HG03439 (cell line): ENCODE results near the gene VMP1.
A peak's percentile ranks its signal among the peaks of the same experiment; 100 is the strongest.
"Not testable (repeated sequence)": the region's sequence is repeated elsewhere in the genome, so short reads cannot be mapped to it uniquely, and the experiment has no call there.

Source experiments
- ATAC-seq: cut with Tn5 transposase; IDR thresholded peaks from one replicate; pipeline ENCODE4 v1.9.1; 2021; ENCODE audit warnings: mild to moderate bottlenecking, moderate library complexity; ENCODE audit not compliant: unreplicated experiment

The VMP1 gene

DNA sequence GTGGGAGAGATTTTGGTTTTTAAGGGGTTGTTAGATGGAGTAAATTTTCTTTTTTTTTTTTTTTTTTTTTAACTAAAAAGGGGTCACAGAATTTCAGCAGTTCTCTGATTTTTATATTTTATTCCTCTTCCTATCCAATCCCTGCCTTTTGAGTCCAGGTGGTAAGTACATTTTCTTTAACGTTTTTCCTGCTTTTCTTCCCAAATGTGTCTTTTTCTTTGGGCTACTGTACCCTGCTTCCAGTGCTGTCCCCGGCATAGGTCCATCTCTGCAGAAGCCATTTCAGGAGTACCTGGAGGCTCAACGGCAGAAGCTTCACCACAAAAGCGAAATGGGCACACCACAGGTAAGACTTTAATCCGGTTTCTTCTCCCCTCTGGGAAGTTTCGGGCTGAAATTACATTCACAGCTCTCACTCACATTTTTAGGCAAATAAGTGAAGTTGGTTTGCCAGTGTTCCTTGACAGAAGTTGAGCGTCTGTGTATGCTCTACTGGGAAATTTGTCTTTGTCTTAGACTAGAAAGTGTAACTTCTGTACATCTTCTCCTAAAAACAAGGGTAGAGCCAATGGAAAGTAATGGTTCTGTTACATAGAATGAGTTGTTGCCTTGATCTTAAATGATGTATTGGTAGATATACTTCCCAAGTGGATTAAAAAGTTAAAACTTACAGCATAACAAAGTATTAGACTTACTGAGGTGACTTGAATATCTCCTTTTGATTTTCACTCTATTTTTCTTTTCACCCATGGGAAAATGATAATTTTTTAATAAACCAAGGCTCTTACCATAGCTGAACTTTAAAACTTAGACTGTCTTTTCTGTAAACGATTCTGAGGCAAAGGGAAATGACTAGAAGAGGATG, 130.8 kb downstream of the VMP1 start:
- no peak for ATAC-seq

DNA sequence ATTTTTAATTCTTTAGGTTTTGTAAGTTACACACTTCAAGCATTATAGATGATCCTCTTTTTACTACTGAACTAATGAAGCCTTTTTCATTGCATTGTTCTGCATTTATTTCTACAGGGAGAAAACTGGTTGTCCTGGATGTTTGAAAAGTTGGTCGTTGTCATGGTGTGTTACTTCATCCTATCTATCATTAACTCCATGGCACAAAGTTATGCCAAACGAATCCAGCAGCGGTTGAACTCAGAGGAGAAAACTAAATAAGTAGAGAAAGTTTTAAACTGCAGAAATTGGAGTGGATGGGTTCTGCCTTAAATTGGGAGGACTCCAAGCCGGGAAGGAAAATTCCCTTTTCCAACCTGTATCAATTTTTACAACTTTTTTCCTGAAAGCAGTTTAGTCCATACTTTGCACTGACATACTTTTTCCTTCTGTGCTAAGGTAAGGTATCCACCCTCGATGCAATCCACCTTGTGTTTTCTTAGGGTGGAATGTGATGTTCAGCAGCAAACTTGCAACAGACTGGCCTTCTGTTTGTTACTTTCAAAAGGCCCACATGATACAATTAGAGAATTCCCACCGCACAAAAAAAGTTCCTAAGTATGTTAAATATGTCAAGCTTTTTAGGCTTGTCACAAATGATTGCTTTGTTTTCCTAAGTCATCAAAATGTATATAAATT, 132.3 kb downstream of the VMP1 start:
- ATAC-seq, result no peak

DNA sequence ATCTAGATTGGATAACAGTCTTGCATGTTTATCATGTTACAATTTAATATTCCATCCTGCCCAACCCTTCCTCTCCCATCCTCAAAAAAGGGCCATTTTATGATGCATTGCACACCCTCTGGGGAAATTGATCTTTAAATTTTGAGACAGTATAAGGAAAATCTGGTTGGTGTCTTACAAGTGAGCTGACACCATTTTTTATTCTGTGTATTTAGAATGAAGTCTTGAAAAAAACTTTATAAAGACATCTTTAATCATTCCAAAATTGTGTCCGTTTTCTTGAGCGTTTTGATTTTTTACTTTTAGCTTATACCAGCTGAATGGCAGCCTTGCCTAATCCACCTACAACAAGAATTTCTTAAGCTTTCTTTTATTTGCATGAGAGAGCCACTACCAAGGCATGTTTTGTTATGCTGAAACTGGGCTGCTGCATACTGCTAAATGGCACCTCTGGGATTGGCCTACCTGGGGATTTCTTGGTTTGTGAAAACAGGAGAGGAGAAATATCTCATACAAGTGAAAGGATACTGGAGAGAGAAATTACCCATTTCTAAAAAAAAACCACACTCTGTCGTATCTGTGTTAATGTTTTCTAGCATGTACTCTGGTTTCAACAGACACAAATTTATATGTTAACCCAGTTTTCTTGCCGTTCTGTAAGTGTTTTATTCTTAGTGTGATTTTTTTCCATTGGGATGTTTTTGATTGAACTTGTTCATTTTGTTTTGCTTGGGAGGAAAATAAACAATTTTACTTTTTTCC, 133.1 kb downstream of the VMP1 start:
- ATAC-seq, result no peak

DNA sequence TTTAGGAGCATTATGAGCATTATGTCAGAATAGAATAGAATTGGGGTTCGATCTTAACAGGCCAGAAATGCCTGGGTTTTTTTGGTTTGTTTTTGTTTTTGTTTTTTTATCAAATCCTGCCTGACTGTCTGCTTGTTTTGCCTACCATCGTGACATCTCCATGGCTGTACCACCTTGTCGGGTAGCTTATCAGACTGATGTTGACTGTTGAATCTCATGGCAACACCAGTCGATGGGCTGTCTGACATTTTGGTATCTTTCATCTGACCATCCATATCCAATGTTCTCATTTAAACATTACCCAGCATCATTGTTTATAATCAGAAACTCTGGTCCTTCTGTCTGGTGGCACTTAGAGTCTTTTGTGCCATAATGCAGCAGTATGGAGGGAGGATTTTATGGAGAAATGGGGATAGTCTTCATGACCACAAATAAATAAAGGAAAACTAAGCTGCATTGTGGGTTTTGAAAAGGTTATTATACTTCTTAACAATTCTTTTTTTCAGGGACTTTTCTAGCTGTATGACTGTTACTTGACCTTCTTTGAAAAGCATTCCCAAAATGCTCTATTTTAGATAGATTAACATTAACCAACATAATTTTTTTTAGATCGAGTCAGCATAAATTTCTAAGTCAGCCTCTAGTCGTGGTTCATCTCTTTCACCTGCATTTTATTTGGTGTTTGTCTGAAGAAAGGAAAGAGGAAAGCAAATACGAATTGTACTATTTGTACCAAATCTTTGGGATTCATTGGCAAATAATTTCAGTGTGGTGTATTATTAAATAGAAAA, 133.8 kb downstream of the VMP1 start:
- ATAC-seq, result not testable (repeated sequence)

DNA sequence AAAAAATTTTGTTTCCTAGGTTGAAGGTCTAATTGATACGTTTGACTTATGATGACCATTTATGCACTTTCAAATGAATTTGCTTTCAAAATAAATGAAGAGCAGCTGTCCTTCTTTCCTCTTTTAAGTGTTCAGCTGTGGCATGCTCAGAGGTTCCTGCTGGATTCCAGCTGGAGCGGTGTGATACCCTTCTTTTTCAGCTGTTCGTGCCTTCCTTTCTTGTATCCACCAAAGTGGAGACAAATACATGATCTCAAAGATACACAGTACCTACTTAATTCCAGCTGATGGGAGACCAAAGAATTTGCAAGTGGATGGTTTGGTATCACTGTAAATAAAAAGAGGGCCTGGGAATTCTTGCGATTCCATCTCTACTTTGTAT, 134.4 kb downstream of the VMP1 start:
- not testable (repeated sequence) for ATAC-seq

DNA sequence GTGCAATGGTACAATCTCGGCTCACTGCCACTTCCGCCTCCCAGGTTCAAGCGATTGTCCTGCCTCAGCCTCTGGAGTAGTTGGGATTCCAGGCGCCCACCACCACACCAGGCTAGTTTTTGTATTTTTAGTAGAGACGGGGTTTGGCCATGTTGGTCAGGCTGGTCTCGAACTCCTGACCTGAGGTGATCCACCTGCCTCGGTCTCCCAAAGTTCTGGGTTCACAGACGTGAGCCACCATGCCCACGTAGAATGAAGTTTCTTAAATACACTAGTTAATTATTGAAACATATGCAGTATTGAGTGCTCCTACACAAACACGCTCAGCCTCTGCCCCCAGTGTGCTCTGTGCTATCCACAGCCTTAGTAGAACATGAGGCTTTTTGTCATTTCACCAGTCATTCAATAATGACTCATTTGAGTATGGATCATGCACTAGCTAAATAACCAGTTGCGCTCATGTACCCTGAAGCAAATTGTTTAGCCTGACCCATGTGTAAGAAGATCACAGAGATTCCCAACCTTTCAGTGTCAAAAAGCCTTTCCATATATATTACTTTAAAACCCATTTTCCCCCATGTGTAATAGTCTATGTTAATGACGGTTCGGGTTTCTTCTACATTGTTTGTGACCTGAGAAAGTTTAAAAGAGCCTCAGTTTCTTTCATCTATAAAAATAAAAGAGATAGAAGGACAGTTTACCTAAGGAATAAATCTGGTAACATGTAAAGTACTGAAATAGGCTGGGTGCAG, 135.6 kb downstream of the VMP1 start:
- ATAC-seq, result peak; percentile 28

DNA sequence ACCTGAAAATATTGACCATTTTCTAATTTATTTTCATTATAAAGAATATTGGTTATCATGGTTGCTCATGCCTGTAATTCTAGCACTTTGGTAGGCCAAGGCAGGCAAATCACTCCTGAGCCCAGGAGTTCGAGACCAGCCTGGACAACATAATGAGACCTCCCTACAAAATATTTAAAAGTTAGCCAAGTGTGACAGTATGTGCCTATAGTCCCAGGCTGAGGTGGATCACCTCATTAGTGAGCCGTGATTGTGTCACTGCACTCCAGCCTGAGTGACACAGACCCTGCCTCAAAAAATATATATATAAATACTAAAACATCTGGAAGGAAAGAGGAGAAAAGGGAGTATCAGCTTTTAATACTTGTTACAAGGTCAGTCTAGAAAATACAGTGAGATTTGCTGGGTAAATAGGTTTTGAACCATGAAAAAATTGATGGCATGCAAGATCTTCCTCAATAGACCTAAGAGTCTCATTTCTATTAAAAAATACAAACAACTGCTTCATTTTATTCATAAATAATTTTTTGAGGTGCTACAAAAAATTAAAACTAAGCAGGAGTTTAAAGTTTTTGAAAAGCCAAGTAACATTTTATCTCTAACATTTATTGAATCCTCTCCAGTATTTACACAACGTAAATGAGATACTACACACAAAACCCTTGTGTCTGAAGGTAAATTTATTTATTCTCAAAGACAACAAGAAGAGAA, 137.6 kb downstream of the VMP1 start:
- no peak for ATAC-seq

DNA sequence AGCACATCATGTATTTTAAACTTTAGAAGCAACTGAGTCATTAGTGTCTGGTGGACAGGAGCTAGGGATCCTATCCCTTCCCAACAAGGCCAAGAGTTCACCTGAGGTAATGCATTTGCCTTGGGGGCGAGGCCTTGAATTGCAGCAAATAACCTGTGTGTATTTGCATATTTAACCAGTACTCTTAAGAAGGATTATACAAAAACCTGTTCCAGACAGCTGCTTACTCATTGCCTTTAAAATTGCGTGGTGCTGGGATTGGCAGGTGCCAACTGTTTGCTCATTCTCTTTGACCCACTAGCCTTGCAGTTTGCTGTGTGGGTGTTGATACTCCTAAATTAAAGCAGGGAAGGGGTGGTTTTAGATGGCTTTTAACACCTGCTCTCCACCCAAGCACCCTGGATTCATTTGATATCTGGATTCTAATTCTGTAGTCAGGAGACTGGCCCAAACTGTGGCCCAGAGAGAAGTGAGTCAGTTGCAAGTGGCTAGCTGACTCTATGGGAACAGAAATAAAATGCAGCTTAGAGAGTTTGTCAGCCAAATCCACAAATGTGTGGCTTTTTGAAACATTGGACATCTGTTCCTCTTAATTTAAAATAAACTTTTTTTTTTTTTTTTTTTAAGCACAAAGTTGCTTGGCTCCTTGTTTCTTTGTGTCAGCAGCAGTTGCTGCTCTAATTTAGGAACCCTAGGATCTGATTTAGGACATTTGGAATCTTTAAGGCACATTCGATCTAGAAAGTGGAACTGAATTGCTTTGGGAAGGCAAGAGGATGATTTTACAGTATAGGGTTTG, 138.3 kb downstream of the VMP1 start:
- ATAC-seq, result no peak

DNA sequence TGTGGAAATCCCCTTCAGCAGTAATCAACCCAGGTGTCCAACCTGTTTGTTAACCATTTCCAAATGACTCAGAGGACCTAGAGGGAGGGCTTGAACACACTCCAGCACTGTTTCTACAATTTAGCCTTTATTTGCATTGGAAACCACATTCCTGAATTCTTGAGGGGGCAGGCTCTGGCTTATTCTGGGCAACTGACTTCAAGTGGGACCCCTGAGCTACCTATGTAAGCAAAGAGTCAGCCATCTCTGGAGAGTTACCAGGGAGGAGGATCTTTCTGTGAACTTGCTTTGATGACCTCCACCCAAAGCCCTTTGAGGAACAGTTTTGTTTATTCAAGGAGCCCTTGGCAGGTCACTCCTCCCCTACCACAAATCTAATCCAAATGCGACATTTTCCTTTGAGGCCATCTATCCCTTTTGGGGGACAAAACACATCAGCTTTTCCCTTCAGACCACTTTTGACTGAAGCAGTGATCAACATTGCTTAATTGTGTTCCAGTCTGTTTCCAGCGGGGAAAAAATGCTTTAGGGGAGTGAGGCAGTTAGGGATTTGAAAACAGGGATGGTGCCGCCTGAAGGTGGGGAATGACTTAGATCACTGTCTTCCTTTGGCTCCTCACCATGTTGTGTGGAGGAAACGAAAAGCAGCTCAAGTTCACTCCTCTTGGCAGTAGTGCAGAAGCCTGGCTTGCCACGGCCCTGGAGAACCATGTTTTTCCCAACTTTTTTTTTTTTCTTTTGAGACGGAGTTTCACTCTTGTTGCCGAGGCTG, 139.1 kb downstream of the VMP1 start:
- peak; percentile 34 for ATAC-seq

DNA sequence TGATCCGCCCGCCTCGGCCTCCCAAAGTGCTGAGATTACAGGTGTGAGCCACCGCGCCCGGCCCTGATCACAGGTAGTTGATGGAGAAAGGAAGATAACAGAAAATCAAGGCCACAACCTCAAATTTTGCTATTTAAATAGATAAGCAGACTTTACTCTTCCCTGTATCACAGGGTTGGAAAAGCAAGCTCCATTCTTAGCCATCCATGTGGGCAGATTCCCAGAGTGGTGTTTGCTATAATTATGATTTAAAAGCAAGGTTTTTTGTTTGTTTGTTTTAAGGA, 140.9 kb downstream of the VMP1 start:
- ATAC-seq, result no peak

DNA sequence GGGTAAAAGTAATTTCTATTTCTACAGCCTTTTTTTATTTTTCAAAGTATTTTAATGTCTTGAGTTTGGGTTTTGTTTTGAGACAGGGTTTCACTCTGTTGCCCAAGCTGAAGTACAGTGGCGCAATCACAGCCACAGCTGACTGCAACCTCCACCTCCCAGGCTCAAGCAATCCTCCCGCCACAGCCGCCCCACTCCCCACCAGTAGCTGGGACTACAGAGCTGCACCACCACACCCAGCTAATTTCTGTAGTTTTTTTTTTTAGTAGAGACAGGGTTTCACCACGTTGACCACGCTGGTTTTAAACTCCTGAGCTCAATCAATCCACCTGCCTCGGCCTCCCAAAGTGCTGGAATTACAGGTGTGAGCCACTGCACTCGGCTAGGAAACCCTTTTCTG, 141.3 kb downstream of the VMP1 start:
- no peak for ATAC-seq

DNA sequence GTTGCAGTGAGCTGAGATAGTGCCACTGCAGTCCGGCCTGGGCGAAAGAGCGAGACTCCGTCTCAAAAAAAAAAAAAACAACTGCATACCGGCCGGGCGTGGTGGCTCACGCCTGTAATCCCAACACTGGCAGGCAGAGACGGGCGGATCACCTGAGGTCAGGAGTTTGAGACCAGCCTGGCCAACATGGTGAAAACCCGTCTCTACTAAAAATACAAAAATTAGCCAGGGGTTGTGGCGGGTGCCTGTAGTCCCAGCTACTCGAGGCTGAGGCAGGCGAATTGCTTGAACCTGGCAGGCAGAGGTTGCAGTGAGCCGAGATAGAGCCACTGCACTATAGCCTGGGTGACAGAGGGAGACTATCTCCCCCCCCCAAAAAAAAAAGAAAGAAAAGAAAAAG, 142.9 kb downstream of the VMP1 start:
- ATAC-seq, result not testable (repeated sequence)

DNA sequence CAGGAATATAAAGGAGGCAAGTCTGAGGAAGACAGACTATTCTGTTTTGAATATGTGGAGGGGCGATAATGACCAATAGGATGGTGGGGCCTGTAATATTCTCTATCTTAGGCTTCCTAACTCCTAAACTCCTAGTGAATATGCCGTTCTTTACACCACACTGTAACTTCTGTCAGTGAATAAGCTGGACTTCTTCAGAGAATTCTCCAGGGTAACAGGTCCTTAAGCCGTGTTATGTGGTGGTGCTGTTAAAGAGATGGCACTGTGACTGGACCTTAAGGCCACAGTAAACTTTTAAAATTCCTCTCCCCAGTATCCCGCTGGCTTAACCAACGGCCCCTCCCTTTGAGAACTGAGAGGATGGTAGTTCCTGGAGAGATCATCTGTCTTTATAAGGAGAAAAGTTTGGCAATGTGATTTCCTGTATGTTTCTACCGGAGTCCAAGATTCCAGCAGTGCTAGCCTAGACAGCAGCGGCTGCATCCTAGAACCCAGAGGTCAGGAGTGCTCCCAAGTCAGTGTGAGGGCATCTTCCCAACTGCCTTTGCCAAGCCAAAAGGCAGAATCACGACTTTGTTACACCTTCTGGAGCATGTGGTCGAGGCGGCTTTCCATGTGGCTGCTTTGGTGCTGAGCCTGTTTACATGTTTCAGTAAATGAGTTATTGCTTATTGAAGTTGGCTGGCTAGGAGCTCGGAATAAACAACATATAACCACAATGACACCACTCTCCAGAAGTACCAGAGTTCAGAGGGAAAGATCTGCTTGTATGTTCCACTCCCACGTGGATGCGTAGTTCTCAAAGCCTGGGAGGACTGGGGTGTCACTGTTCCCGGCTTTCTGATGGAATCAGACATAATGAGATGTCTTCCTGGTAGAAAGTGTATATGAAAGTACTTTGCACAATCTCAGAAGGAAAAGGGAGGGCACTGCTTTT, 144.3 kb downstream of the VMP1 start:
- no peak for ATAC-seq

DNA sequence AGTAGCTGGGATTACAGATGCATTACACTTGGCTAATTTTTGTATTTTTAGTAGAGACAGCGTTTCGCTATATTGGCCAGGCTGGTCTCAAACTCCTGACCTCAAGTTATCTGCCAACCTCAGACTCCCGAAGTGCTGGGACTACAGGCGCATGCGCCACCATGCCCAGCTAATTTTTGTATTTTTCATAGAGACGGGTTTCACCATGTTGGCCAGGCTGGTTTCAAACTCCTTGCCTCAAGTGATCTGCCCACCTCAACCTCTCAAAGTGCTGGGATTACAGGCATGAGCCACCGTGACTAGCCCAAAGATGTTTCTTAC, 145.4 kb downstream of the VMP1 start:
- ATAC-seq, result not testable (repeated sequence)

DNA sequence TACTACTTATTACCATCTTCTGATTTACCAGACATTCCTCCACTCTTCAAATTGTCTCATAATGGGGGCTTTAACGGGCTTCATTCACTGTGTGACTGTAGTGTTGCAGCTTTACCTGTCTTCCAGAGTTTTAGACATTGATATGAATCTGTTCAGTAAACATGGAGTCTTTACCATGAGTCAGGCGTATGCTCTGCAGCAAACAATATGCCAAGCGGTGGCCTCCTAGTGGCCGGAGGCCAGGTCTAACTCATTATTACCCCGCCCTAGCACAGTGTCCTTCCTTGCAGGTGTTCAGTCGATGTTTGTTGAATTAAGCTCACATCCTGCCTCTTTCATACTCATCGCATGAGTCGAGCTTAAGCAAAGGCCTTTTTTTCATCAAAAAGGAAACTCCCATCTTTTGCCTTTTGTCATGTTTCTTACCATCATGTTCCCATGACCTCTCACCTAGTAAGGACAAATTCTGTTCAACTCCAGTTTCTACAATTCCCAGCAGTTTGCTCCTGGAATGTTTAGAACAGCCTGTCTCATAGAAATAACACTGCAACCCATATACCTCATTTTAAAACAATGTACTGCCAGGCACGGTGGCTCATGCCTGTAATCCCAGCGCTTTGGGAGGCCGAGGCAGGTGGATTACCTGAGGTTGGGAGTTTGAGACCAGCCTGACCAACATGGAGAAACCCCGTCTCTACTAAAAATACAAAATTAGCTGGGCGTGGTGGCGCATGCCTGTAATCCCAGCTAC, 145.9 kb downstream of the VMP1 start:
- no peak for ATAC-seq

DNA sequence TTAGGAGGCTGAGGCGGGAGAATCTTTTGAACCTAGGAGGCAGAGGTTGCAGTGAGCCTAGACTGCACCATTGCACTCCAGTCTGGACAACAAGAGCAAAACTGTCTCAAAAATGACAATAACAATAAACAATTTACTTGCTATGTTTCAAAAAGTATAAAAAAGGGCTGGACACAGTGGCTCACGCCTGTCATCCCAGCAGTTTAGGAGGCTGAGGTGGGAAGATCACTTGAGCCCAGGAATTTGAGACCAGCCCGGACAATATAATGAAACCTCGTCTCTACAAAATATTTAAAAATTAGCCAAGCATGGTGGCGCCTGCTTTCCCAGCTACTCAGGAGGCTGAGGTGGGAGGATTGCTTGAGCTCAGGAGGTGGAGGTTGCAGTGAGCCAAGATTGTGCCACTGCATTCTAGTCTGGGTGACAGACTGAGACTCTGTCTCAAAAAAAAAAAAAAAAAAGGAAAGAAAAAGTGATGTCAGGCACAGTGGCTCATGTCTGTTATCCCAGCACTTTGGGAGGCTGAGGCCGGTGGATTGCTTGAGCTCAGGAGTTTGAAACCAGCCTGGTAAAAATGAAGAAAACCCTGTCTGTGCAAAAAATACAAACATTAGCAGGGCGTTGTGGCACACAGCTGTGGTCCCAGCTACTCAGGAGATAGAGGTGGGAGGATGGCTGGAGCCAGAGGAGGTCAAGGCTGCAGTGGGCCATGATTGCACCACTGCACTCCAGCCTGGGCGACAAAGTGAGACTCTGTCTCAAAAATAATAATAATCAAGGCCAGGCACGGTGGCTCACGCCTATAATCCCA, 146.7 kb downstream of the VMP1 start:
- not testable (repeated sequence) for ATAC-seq
